NCI-H1092 treated with DMSO at 0.1 percent for 48 hours (cell line): Measurements from ENCODE around the gene PCDHB6.
A peak's percentile ranks its signal among the peaks of the same experiment; 100 is the strongest.
"Not testable (repeated sequence)": the region's sequence is repeated elsewhere in the genome, so short reads cannot be mapped to it uniquely, and the experiment has no call there.

Experiments
- DNase-seq: peaks from one replicate; lab custom pipeline; 2025; lab: John Stamatoyannopoulos, UW

PCDHB6 gene

DNA sequence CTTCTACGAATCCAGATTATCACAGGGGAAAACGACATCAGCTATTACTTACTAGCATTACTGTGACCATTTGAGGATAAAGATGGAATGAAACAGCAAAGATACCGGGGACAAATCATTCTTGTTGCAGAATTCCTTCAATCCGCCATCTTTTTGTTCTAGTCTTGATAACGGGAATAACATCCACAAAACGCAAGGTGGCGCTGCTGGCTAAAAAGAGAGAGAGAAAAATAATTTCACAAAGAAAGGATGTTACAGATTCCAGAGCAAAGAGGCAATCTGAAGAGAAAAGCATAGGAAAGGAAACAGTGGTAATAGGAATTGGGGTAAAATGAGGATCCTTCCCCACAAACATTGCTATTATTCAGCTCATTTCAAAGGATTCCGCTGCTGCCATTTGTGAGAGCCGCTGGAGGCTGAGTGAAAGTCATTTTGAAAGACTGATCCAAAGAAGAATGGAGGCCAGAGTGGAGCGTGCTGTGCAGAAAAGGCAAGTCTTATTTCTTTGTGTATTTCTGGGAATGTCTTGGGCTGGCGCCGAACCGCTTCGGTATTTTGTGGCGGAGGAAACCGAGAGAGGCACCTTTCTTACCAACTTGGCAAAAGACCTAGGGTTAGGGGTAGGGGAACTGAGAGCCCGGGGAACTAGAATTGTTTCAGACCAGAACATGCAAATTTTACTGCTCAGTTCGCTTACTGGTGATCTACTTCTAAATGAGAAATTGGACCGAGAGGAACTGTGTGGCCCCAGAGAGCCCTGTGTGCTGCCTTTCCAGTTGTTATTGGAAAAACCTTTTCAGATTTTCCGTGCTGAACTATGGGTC, 22.7 kb downstream of the PCDHB6 start, which contains the start of gene PCDHB7:
TSS of gene PCDHB7 (plus strand) at position 264 of the 824 bp plus-strand sequence. CDS start at position 456, 192 bp downstream.
- DNase-seq: peak; percentile 35

DNA sequence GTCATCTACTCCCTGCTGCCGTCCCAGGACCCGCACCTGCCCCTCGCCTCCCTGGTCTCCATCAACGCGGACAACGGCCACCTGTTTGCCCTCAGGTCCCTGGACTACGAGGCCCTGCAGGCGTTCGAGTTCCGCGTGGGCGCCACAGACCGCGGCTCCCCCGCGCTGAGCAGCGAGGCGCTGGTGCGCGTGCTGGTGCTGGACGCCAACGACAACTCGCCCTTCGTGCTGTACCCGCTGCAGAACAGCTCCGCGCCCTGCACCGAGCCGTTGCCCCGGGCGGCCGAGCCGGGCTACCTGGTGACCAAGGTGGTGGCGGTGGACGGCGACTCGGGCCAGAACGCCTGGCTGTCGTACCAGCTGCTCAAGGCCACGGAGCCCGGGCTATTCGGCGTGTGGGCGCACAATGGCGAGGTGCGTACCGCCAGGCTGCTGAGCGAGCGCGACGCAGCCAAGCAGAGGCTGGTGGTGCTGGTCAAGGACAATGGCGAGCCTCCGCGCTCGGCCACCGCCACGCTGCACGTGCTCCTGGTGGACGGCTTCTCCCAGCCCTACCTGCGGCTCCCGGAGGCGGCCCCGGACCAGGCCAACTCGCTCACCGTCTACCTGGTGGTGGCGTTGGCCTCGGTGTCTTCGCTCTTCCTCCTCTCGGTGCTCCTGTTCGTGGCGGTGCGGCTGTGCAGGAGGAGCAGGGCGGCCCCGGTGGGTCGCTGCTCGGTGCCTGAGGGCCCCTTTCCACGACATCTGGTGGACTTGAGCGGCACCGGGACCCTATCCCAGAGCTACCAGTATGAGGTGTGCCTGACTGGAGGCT, 24.6 kb downstream of the PCDHB6 start:
- not testable (repeated sequence) for DNase-seq

DNA sequence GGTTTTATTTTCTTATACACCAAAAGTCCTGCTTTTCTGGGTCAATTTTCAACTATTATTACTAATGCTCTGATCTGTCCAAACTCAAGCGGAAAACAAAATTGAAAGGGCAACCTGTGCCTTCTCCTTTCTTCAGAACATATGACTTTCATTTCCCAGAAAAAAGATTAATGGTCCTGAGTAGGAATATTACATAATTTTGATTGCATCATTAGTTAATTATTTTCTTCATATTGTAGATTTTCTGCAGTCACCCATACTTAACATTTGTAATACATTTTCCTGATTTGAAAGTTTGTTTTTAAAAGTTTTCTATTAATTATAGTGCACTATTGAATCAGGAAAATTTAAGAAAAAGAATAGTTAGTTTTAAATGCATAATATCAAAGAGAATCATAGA, 26.1 kb downstream of the PCDHB6 start:
- no peak for DNase-seq

DNA sequence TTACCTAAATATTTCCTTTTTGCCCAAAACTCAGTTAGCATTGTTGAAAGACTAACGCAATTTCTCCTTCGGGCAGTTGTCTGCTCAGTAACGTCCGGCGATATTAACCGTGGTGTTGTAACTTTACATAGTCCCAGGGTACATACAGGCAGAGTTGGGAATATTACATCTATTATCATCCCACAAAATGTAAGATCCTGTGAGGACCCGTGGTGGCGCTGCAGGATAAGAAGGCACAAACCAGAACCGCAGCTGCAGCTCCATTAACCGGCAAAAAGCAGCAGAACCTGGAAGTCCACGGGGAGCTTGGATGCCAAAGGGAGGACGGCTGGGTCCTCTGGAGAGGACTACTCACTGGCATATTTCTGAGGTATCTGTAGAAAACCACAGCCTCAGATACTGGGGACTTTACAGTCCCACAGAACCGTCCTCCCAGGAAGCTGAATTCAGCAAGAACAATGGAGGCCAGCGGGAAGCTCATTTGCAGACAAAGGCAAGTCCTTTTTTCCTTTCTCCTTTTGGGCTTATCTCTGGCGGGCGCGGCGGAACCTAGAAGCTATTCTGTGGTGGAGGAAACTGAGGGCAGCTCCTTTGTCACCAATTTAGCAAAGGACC, 27.8 kb downstream of the PCDHB6 start, which contains the start of gene PCDHB8:
TSS of gene PCDHB8 (plus strand) at position 214 of the 615 bp plus-strand sequence. CDS start at position 459, 245 bp downstream.
- peak; percentile 23 for DNase-seq

DNA sequence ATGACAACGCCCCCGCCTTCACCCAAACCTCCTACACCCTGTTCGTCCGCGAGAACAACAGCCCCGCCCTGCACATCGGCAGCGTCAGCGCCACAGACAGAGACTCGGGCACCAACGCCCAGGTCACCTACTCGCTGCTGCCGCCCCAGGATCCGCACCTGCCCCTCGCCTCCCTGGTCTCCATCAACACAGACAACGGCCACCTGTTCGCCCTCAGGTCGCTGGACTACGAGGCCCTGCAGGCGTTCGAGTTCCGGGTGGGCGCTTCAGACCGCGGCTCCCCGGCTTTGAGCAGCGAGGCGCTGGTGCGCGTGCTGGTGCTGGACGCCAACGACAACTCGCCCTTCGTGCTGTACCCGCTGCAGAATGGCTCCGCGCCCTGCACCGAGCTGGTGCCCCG, 29.5 kb downstream of the PCDHB6 start:
- not testable (repeated sequence) for DNase-seq

DNA sequence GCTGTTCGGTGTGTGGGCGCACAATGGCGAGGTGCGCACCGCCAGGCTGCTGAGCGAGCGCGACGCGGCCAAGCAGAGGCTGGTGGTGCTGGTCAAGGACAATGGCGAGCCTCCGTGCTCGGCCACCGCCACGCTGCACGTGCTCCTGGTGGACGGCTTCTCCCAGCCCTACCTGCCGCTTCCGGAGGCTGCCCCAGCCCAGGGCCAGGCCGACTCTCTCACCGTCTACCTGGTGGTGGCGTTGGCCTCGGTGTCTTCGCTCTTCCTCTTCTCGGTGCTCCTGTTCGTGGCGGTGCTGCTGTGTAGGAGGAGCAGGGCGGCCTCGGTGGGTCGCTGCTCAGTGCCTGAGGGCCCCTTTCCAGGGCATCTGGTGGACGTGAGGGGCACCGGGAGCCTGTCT, 30.0 kb downstream of the PCDHB6 start:
- DNase-seq: not testable (repeated sequence)

DNA sequence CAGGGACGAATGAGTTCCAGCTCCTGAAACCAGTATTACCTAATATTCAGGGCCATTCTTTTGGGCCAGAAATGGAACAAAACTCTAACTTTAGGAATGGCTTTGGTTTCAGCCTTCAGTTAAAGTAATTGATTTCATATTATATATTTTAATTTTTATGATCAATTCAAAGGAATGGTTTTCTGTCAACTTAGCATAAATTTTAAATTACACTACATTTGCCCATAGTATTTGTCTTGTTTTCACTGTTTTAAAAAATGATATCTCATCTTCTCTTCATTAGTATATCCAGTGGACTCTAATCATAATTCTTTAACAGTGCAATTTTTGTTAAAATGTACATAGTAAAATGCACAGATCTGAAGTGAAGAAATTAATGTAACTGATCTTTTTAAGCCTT, 30.5 kb downstream of the PCDHB6 start:
- DNase-seq: no peak

DNA sequence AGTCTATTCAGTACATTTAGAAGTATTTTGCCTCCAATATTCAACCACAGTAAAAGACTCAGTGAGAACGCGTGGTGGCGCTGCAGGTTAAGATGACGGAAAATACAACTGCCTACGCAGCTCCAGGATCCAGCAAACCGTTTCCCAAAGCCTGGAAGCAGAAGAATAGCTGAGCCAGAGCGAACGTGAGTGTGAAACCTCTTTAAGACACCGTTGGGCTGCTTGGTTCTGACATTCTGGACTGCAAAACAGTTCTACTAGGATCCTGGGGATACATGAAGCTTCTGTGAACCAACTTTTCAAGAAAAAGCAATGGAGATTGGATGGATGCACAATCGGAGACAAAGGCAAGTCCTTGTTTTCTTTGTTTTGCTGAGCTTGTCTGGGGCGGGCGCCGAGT, 32.4 kb downstream of the PCDHB6 start, which contains the start of gene PCDHB16:
TSS of gene PCDHB16 (plus strand) at position 140 of the 400 bp plus-strand sequence. CDS start at position 313, 173 bp downstream.
- peak; percentile 24 for DNase-seq

DNA sequence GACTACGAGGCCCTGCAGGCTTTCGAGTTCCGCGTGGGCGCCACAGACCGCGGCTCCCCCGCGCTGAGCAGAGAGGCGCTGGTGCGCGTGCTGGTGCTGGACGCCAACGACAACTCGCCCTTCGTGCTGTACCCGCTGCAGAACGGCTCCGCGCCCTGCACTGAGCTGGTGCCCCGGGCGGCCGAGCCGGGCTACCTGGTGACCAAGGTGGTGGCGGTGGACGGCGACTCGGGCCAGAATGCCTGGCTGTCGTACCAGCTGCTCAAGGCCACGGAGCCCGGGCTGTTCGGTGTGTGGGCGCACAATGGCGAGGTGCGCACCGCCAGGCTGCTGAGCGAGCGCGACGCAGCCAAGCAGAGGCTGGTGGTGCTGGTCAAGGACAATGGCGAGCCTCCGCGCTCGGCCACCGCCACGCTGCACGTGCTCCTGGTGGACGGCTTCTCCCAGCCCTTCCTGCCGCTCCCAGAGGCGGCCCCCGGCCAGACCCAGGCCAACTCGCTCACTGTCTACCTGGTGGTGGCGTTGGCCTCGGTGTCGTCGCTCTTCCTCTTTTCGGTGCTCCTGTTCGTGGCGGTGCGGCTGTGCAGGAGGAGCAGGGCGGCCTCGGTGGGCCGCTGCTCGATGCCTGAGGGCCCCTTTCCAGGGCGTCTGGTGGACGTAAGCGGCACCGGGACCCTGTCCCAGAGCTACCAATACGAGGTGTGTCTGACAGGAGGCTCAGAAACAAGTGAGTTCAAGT, 34.4 kb downstream of the PCDHB6 start:
- DNase-seq: not testable (repeated sequence)

DNA sequence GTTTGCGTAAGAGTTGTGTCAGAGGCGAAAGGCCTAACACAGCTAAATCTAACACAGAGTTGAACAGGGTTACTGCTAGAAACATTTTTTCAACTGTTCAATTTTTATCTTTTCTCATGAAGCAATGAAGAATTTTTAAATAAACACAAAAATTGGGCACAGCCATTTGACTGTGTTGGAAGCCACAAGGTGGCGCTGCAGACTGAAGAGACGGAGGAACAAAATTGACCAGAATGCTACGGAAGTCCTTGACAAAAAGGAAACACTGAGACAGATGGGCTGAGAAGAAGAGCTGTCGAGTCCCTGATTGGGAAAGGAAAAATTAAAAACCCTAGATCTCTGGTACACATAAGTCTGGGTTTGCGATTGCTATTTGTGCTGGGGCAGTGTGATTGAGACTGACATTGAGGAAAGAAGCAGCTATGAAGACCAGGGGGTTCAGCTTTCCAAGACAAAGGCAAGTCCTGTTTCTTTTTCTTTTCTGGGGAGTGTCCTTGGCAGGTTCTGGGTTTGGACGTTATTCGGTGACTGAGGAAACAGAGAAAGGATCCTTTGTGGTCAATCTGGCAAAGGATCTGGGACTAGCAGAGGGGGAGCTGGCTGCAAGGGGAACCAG, 37.1 kb downstream of the PCDHB6 start, which contains the start of gene PCDHB9:
TSS of gene PCDHB9 (plus strand) at position 265 of the 616 bp plus-strand sequence. CDS start at position 423, 158 bp downstream.
- peak; percentile 27 for DNase-seq

DNA sequence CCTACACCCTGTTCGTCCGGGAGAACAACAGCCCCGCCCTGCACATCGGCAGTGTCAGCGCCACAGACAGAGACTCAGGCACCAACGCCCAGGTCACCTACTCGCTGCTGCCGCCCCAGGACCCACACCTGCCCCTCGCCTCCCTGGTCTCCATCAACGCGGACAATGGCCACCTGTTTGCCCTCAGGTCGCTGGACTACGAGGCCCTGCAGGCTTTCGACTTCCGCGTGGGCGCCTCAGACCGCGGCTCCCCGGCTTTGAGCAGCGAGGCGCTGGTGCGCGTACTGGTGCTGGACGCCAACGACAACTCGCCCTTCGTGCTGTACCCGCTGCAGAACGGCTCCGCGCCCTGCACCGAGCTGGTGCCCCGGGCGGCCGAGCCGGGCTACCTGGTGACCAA, 38.8 kb downstream of the PCDHB6 start:
- DNase-seq: not testable (repeated sequence)

DNA sequence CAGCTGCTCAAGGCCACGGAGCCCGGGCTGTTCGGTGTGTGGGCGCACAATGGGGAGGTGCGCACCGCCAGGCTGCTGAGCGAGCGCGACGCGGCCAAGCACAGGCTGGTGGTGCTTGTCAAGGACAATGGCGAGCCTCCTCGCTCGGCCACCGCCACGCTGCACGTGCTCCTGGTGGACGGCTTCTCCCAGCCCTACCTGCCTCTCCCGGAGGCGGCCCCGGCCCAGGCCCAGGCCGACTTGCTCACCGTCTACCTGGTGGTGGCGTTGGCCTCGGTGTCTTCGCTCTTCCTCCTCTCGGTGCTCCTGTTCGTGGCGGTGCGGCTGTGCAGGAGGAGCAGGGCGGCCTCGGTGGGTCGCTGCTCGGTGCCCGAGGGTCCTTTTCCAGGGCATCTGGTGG, 39.3 kb downstream of the PCDHB6 start:
- not testable (repeated sequence) for DNase-seq

DNA sequence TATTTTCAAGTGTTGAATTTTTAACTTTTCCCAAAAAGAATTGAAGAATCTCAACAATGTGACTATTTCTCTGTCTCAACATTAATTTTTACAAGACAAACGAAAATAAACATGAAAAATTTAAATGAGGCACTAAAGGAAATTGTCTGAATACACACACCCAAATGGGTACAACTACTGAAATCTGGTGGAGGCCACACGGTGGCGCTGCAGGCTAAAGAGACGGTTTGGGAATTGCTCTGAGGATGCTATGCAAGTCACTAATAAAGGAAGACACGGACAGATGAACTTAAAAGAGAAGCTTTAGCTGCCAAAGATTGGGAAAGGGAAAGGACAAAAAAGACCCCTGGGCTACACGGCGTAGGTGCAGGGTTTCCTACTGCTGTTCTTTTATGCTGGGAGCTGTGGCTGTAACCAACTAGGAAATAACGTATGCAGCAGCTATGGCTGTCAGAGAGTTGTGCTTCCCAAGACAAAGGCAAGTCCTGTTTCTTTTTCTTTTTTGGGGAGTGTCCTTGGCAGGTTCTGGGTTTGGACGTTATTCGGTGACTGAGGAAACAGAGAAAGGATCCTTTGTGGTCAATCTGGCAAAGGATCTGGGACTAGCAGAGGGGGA, 42.4 kb downstream of the PCDHB6 start, which contains the start of gene PCDHB10:
TSS of gene PCDHB10 (plus strand) at position 244 of the 616 bp plus-strand sequence. CDS start at position 444, 200 bp downstream.
- DNase-seq: no peak

DNA sequence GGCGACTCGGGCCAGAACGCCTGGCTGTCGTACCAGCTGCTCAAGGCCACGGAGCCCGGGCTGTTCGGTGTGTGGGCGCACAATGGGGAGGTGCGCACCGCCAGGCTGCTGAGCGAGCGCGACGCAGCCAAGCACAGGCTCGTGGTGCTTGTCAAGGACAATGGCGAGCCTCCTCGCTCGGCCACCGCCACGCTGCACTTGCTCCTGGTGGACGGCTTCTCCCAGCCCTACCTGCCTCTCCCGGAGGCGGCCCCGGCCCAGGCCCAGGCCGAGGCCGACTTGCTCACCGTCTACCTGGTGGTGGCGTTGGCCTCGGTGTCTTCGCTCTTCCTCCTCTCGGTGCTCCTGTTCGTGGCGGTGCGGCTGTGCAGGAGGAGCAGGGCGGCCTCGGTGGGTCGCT, 44.5 kb downstream of the PCDHB6 start:
- DNase-seq: not testable (repeated sequence)

DNA sequence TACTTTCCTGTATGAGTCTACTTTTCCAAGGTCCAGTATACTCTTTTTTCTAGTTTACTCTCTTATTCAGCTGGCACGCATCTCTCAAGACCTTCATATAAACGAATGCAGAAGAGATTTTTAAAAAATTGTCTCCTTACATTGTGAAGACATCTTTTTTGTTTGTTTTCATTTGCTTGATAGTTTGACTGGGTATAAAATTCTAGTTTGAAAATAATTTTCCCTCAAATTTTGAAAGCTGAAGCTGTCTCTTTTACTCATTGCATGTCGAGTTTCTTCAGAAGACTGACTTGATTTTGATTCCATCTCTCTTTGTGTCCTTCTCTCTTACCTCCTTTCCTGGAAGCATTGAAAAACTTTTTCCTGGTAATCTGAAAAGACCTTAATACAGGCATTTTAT, 46.5 kb downstream of the PCDHB6 start:
- DNase-seq: no peak

DNA sequence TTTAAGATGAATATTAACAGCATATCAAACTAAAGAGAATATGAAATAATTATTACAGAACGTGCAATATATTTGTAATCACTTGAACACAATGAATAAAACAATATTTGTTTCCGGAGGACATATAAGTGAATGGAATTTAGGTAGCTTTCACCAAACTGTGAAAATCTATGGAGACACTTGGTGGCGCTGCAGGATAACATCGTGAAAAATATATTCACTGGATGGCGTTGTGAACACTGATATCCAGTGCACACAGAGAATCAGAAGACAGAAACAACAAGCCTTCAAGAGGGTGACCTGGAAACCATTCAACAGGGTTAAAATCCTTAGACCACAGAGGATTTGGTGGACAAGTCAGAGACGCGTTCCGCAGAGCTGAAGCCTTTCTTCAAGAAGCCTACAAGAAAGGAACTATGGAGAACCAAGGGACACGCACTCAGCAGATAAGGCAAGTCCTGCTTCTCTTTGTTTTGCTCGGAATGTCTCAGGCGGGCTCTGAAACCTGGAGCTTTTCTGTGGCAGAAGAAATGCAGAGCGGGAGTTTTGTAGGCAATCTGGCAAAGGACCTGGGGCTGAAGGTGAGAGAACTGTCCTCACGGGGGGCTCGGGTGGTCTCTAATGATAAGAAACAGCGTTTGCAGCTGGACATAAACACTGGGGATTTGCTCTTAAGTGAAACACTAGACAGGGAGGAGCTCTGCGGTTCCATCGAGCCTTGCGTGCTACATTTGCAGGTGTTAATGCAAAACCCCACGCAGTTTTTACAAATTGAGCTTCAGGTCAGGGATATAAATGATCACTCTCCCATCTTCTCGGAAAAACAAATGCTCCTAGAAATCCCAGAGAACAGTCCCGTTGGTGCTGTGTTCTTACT, 49.7 kb downstream of the PCDHB6 start, which contains the start of gene PCDHB11:
TSS of gene PCDHB11 (plus strand) at position 269 of the 877 bp plus-strand sequence. CDS start at position 417, 148 bp downstream.
- DNase-seq: no peak

DNA sequence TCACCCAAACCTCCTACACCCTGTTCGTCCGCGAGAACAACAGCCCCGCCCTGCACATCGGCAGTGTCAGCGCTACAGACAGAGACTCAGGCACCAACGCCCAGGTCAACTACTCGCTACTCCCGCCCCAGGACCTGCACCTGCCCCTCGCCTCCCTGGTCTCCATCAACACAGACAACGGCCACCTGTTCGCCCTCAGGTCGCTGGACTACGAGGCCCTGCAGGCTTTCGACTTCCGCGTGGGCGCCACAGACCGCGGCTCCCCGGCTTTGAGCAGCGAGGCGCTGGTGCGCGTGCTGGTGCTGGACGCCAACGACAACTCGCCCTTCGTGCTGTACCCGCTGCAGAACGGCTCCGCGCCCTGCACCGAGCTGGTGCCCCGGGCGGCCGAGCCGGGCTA, 51.3 kb downstream of the PCDHB6 start:
- not testable (repeated sequence) for DNase-seq

DNA sequence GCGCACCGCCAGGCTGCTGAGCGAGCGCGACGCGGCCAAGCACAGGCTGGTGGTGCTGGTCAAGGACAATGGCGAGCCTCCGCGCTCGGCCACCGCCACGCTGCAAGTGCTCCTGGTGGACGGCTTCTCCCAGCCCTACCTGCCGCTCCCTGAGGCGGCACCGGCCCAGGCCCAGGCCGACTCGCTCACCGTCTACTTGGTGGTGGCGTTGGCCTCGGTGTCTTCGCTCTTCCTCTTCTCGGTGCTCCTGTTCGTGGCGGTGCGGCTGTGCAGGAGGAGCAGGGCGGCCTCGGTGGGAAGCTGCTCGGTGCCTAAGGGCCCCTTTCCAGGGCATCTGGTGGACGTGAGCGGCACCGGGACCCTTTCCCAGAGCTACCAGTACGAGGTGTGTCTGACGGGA, 51.8 kb downstream of the PCDHB6 start:
- DNase-seq: not testable (repeated sequence)
